Gastroesophageal sphincter (tissue), 3 donors: ENCODE results near the gene PCLO.

Experiments used
- POLR2A ChIP-seq, 2 donors: fragments of 450-650 bp; IDR thresholded peaks; one replicate each; pipeline ENCODE4 v1.6.1; 2017; ENCODE audit warnings: antibody characterized with exemption in 2 of 2, mild to moderate bottlenecking in 2 of 2, moderate library complexity in 1 of 2
- TF ChIP-seq, protein P1 (sequence below), 4 experiments: fragments of 200-600 bp in 2 of 4; fragments of 450-650 bp in 2 of 4; sonication (generic) in 1 of 4; IDR thresholded peaks; one replicate each; pipeline ENCODE4 v1.5.1; 2017 to 2019; ENCODE audit warnings: antibody characterized with exemption in 4 of 4, mild to moderate bottlenecking in 2 of 4, moderate library complexity in 2 of 4

DNA sequence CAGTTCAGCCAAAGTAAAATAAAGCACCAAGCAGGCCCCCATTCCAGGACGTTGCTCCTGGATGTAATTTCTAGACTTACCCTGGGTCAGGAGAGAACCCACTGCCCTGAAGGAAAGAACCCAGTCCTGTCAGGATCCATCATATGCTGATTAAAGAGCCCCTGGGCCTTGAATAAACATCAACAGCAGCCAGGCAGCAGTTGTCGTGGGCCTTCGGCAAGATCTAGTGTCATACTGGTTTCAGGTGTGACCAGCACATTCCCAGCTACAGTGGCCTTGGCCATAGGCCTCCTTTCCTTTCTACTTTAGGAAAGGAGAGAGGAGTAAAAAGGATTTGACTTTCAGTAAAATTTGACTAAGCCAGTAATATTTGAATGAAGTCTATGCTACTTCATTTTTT is 430.0 kb downstream of the PCLO start:
- no peak for TF ChIP-seq POLR2A (IDR thresholded peaks at IDR 0.05)
- TF ChIP-seq, protein P1, sequence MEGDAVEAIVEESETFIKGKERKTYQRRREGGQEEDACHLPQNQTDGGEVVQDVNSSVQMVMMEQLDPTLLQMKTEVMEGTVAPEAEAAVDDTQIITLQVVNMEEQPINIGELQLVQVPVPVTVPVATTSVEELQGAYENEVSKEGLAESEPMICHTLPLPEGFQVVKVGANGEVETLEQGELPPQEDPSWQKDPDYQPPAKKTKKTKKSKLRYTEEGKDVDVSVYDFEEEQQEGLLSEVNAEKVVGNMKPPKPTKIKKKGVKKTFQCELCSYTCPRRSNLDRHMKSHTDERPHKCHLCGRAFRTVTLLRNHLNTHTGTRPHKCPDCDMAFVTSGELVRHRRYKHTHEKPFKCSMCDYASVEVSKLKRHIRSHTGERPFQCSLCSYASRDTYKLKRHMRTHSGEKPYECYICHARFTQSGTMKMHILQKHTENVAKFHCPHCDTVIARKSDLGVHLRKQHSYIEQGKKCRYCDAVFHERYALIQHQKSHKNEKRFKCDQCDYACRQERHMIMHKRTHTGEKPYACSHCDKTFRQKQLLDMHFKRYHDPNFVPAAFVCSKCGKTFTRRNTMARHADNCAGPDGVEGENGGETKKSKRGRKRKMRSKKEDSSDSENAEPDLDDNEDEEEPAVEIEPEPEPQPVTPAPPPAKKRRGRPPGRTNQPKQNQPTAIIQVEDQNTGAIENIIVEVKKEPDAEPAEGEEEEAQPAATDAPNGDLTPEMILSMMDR (IDR thresholded peaks at IDR 0.05), result no peak
